K562 (cell line): ENCODE measurements around the gene ZNF593OS. TPM values are rescaled to one million over a fixed set of nuclear protein-coding genes. Genes with fewer than 3 reads are reported as not detected.

Source experiments
- NR2F6 ChIP-seq: fragments of 450-650 bp; formaldehyde crosslinking; IDR thresholded peaks from 2 replicates; pipeline ENCODE4 v1.4.0; 2020; ENCODE audit warnings: mild to moderate bottlenecking
- TGIF2 ChIP-seq: sonication (generic); formaldehyde crosslinking; IDR thresholded peaks from 2 replicates; pipeline ENCODE4 v1.8.1; 2022; ENCODE audit warnings: mild to moderate bottlenecking, missing genetic modification reagents, moderate library complexity
- polyA plus RNA-seq, 8 experiments: library from polyadenylated mRNA; depleted of rRNA in 4 of 8; stranded (reverse) in 5 of 8; unstranded in 3 of 8; fragments of >200 nt; fragmentation: Nextera tagmentation in 2 of 8; fragmentation: Illumina TruSeq in 1 of 8; extraction: Ambion mirVana in 2 of 8; extraction: Trizol in 1 of 8; gene quantifications; 2 replicates each; pipeline versions ENCODE4 v1.2.1 to v1.2.3, GENCODE V29; 2011 to 2014; ENCODE audit warnings: inconsistent platforms in 1 of 8, missing spikeins in 1 of 8
- total RNA-seq, 7 experiments: library from RNA; depleted of rRNA in 6 of 7; stranded (reverse); fragments of >200 nt in 6 of 7; fragmentation: Illumina TruSeq in 2 of 7; extraction: Trizol in 2 of 7; gene quantifications; 2 replicates each; pipeline versions ENCODE4 v1.2.1 to v1.2.3, GENCODE V29; 2011 to 2021; ENCODE audit warnings: low replicate concordance in 1 of 7
- TF ChIP-seq, protein P1 (sequence below), 2 experiments: fragments of 450-650 bp; formaldehyde crosslinking in 1 of 2; IDR thresholded peaks; 2 replicates each; pipeline versions ENCODE4 v1.4.0 to v1.6.1; 2014 to 2020; ENCODE audit warnings: mild to moderate bottlenecking in 2 of 2, borderline replicate concordance in 1 of 2, low read depth in 1 of 2

Gene ZNF593OS
- total and polyA plus RNA-seq, 9 of the 15 experiments (the other 6 are each of a cell fraction or from before 2014, with no cell fraction given) = 0.24 to 0.27 TPM; not detected in 7

DNA sequence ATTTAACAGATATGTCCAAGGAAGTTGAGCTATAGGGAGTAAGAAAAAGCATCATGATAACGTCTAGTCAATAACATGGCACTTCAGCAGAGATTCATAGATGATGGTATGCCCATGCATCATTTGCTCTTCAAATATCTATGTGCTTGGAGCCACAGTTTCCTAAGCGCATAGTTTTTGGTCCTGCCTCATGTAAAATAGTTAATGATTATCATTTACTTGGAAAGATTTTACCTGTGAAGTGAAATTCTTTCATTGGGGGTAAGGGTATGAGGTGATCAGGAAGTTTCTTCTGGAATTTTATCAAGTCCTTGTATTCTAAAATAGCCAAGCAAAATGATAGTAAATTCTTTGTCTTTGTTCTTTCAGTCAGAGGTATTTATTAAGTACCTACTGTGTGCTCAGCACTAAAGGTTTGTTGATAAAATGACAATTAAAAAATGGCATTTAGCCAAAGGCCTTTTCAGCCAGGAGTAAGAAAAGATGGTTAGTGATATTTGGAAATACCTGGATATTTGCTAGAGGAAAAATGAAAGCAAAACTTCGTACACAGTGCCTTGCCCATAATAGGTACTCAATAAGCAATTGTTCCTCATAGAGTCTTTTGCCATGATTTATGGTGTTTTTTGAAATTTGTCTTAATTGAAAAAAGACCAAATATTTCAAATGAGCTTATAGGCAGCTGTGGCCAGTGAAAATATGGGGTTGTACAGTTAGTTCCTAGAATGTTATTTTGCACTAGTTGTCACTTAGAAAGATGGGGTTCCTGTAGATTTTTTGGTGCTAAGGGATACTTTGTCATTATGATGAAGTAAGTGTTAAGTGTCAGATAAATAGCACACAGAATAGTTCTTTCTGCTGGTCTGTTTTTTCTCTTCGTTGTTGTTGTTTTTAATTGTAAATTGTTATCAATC is 47.0 kb downstream of the ZNF593OS start (continued):
- TF ChIP-seq, protein P1, sequence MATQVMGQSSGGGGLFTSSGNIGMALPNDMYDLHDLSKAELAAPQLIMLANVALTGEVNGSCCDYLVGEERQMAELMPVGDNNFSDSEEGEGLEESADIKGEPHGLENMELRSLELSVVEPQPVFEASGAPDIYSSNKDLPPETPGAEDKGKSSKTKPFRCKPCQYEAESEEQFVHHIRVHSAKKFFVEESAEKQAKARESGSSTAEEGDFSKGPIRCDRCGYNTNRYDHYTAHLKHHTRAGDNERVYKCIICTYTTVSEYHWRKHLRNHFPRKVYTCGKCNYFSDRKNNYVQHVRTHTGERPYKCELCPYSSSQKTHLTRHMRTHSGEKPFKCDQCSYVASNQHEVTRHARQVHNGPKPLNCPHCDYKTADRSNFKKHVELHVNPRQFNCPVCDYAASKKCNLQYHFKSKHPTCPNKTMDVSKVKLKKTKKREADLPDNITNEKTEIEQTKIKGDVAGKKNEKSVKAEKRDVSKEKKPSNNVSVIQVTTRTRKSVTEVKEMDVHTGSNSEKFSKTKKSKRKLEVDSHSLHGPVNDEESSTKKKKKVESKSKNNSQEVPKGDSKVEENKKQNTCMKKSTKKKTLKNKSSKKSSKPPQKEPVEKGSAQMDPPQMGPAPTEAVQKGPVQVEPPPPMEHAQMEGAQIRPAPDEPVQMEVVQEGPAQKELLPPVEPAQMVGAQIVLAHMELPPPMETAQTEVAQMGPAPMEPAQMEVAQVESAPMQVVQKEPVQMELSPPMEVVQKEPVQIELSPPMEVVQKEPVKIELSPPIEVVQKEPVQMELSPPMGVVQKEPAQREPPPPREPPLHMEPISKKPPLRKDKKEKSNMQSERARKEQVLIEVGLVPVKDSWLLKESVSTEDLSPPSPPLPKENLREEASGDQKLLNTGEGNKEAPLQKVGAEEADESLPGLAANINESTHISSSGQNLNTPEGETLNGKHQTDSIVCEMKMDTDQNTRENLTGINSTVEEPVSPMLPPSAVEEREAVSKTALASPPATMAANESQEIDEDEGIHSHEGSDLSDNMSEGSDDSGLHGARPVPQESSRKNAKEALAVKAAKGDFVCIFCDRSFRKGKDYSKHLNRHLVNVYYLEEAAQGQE (IDR thresholded peaks at IDR 0.05; ENCODE audit: borderline replicate concordance) = no peak
- TF ChIP-seq, protein P1 (CRISPR knock-in tag; IDR thresholded peaks at IDR 0.05; ENCODE audit: low read depth) = 0 out of 2 replicates have a peak, but pooled peaks have one; percentile 24
- TF ChIP-seq NR2F6 = no peak
- no peak for TF ChIP-seq TGIF2
- TF ChIP-seq, all 486 proteins: peak for 80
